Adipose tissue (tissue), 3 donors: ENCODE measurements around the gene DLGAP3. TPM values are rescaled to one million over a fixed set of nuclear protein-coding genes. Genes with fewer than 3 reads are reported as not detected.
"Not testable (repeated sequence)": the region's sequence is repeated elsewhere in the genome, so short reads cannot be mapped to it uniquely, and the experiment has no call there.

Source experiments
- H3K27ac ChIP-seq: one replicate; pipeline ENCODE4 v1.5.1; 2013; ENCODE audit warnings: low read depth, low read length
- WGBS, 3 donors: extraction: QIAGEN DNeasy Blood & Tissue Kit; methylation state at CpG; one replicate each; pipeline ENCODE4 v1.1.7; 2013; 5-methylcytosine and 5-hydroxymethylcytosine counted together
- polyA plus RNA-seq, 3 donors: library from polyadenylated mRNA; stranded (reverse); fragments of 200-250 nt; gene quantifications; one replicate each; pipeline ENCODE4 v1.2.3, GENCODE V29; 2013
- donor health status: healthy with polysubstance abuse.
- donor health status: Bipolar disorder and iron deficiency.
- donor health status: healthy.

The DLGAP3 gene
- polyA plus RNA-seq, 3 donors: 0.22 to 0.36 (median 0.28) TPM

DNA sequence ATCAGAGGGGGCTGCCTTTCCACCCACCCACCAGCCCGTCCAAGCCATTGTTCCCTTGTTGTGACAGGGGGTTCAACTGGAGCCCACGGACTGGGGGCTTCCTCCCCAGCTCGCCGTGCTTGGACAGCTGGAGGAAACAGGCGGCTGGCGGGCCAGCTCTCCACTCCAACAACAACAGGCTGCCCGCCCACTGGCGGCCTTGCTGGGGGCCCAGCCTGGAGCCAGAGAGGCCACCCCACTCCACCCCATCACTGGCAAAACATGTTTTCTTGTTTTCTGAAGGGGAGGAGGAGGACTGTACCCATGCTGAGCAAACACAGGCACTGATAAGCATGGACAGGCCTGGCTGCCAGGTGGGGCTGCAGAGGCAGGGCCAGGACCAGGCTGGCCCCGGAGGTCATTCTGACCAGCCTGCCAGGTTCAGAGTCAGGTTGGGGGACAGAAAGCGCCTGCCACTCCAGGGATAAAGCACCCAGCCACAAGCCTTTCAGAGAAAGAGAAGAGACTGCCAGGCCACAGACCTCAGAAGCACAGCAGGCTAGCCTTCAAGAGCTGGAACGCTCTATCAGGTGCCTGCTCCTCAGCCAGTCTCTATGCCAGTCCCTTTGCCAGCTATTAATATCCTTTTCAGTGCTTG, 103.9 kb downstream of the DLGAP3 start:
- 18 to 63% (median 62%) methylated on average over 11 of the region's 11 CpGs for WGBS, 3 donors
- no peak overlapping the region for H3K27ac ChIP-seq

- H3K27ac ChIP-seq: no peak overlapping the region
- WGBS, 3 donors: 24 to 94% (median 86%) methylated on average over 3 of the region's 3 CpGs
Measured at GRCh38 chr1:34824817-34825454, 104.5 kb downstream of the DLGAP3 start.

DNA sequence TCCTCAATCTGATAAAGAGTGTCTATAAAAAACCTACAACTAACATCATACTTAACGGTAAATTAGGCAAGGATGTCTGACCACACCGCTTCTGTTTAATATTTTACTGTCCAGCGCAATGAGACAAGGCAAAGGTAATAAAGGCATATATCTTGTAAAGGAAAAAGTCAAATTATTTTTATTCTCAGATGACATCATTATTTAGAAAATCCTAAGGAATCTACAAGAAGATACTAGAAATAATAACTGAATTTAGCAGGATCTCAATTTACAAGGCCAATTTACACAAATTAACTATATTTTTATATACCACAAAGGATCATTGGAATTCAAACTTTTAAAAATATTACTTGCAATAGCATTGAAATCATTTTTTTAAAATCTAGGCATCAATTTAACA, 107.2 kb downstream of the DLGAP3 start:
- no peak overlapping the region for H3K27ac ChIP-seq

GRCh38 chr1:34818862-34819261, 110.6 kb downstream of the DLGAP3 start:
- H3K27ac ChIP-seq: not testable (repeated sequence)
- WGBS, 3 donors: 93 to 99% (median 95%) methylated on average over 2 of the region's 2 CpGs

More for the DNA sequence above, 107.2 kb downstream of the DLGAP3 start:
- 63 to 79% (median 69%) methylated on average over 3 of the region's 3 CpGs for WGBS, 3 donors

- H3K27ac ChIP-seq: no peak overlapping the region
- 65 to 79% (median 78%) methylated on average over 3 of the region's 3 CpGs for WGBS, 3 donors
Measured at GRCh38 chr1:34816778-34817177, 112.7 kb downstream of the DLGAP3 start.

DNA sequence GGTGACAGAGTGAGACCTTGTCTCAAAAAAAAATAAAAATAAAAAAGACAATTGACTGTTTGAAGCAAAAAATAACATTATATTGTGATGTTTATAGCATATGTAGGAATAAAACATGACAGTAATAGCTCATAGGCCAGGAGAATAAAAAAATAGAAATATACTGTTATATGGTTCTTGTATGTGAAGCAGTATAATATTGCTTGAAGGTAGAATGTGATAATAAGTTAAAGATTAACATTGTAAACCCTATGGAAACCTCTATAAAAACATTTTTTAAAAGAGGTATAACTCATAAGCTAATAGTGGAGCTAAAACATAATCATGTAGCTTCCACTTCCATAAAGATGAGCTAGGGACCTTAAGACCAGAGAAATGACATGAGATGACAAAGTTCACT, 113.1 kb downstream of the DLGAP3 start:
- H3K27ac ChIP-seq: no peak overlapping the region

Other genes starting within 250 kb of the DLGAP3 start
- under 1 TPM in 2 of 3 donors, not detected in 1; 0.06 to 0.07 TPM for gene GJB5, start 174.6 kb downstream of the DLGAP3 start, polyA plus RNA-seq
- not detected for gene GJB4, start 169.9 kb downstream of the DLGAP3 start, polyA plus RNA-seq
- under 1 TPM in 2 of 3 donors, not detected in 1; 0.02 to 0.39 TPM for gene GJB3, start 148.4 kb downstream of the DLGAP3 start, polyA plus RNA-seq
- gene GJA4, start 136.7 kb downstream of the DLGAP3 start, polyA plus RNA-seq: 10 to 100 TPM in 2 of 3 donors, 1 to 10 TPM in 1; 5.9 to 68.1 (median 19.5) TPM
- 10 to 100 TPM; 21.8 to 59.6 (median 23.8) TPM for gene SMIM12, start 69.9 kb downstream of the DLGAP3 start, polyA plus RNA-seq
- gene TMEM35B, start 55.7 kb upstream of the DLGAP3 start, polyA plus RNA-seq: 10 to 100 TPM; 26.7 to 55.1 (median 51.8) TPM
- gene ZMYM6, start 102.3 kb upstream of the DLGAP3 start, polyA plus RNA-seq: 1 to 10 TPM; 3.9 to 7.6 (median 5.0) TPM
- 1 to 10 TPM; 1.5 to 3.6 (median 1.8) TPM for gene ZMYM1, start 149.7 kb upstream of the DLGAP3 start, polyA plus RNA-seq